ENCODE measurements around the gene HLA-DQA1.

The HLA-DQA1 gene

GRCh38 chr6:32664354-32664753 is 27.1 kb downstream of the HLA-DQA1 start:
- TF ChIP-seq EZH2phosphoT487 (IDR thresholded peaks at IDR 0.05; ENCODE audit: borderline replicate concordance) (no peak), CTCF (conservative IDR thresholded peaks at IDR 0.05; ENCODE audit: low read length) (no peak)
- Histone ChIP-seq H3K4me3 (ENCODE audit: low read length, poor library complexity, severe bottlenecking) (no peak overlapping the region), H3K4me1 (ENCODE audit: insufficient read depth, low read length, poor library complexity, severe bottlenecking) (peaks cover 12% of the 10 kb centered on the region), H3K79me2 (ENCODE audit: insufficient read depth, low read length) (no peaks in the 10 kb centered on the region), H2AFZ (ENCODE audit: low read length) (no peak overlapping the region), H3K9me3 (ENCODE audit: insufficient read depth, low read depth, low read length) (no peaks in the 10 kb centered on the region), H3F3A (ENCODE audit: low read depth) (no peaks in the 10 kb centered on the region; the same call in 1 of the 2 replicates), H3K9ac (ENCODE audit: low read depth, low read length, poor library complexity, severe bottlenecking) (no peak overlapping the region), H3K9me2 (replicated peaks; ENCODE audit: low read depth, low read length) (no peaks in the 10 kb centered on the region), H3K27me3 (ENCODE audit: insufficient read depth, low read length, poor library complexity, severe bottlenecking) (no peaks in the 10 kb centered on the region), H4K20me1 (ENCODE audit: insufficient read depth, low read length, poor library complexity, severe bottlenecking) (no peaks in the 10 kb centered on the region), H3K4me2 (ENCODE audit: low read depth, low read length, poor library complexity, severe bottlenecking) (no peak overlapping the region), H3K36me3 (ENCODE audit: insufficient read depth, low read length) (no peaks in the 10 kb centered on the region)

GRCh38 chr6:32664827-32665362 is 27.7 kb downstream of the HLA-DQA1 start:
- no peaks in the 10 kb centered on the region for H3K36me3 ChIP-seq (ENCODE audit: insufficient read depth, low read length)
- H3K4me1 ChIP-seq (ENCODE audit: insufficient read depth, low read length, poor library complexity, severe bottlenecking), result peaks cover 12% of the 10 kb centered on the region
- H3F3A ChIP-seq (ENCODE audit: low read depth), result no peaks in the 10 kb centered on the region; the same call in 1 of the 2 replicates
- no peak overlapping the region for H3K9ac ChIP-seq (ENCODE audit: low read depth, low read length, poor library complexity, severe bottlenecking)
- H3K4me3 ChIP-seq (ENCODE audit: low read length, poor library complexity, severe bottlenecking), result no peak overlapping the region
- H4K20me1 ChIP-seq (ENCODE audit: insufficient read depth, low read length, poor library complexity, severe bottlenecking), result no peaks in the 10 kb centered on the region
- no peaks in the 10 kb centered on the region for H3K9me2 ChIP-seq (replicated peaks; ENCODE audit: low read depth, low read length)
- H3K4me2 ChIP-seq (ENCODE audit: low read depth, low read length, poor library complexity, severe bottlenecking), result no peak overlapping the region
- H3K9me3 ChIP-seq (ENCODE audit: insufficient read depth, low read depth, low read length), result no peaks in the 10 kb centered on the region
- TF ChIP-seq CTCF (conservative IDR thresholded peaks at IDR 0.05; ENCODE audit: low read length), result no peak
- TF ChIP-seq EZH2phosphoT487 (IDR thresholded peaks at IDR 0.05; ENCODE audit: borderline replicate concordance), result no peak
- no peak overlapping the region for H2AFZ ChIP-seq (ENCODE audit: low read length)
- H3K27me3 ChIP-seq (ENCODE audit: insufficient read depth, low read length, poor library complexity, severe bottlenecking), result no peaks in the 10 kb centered on the region
- H3K79me2 ChIP-seq (ENCODE audit: insufficient read depth, low read length), result no peaks in the 10 kb centered on the region

- H3K4me1 ChIP-seq (ENCODE audit: insufficient read depth, low read length, poor library complexity, severe bottlenecking), result peaks cover 12% of the 10 kb centered on the region
- H3K27me3 ChIP-seq (ENCODE audit: insufficient read depth, low read length, poor library complexity, severe bottlenecking), result no peaks in the 10 kb centered on the region
- no peaks in the 10 kb centered on the region for H4K20me1 ChIP-seq (ENCODE audit: insufficient read depth, low read length, poor library complexity, severe bottlenecking)
- no peaks in the 10 kb centered on the region for H3K36me3 ChIP-seq (ENCODE audit: insufficient read depth, low read length)
- H3K4me2 ChIP-seq (ENCODE audit: low read depth, low read length, poor library complexity, severe bottlenecking), result peak overlapping the region; percentile 74
- no peaks in the 10 kb centered on the region; the same call in 1 of the 2 replicates for H3F3A ChIP-seq (ENCODE audit: low read depth)
- H3K9me2 ChIP-seq (replicated peaks; ENCODE audit: low read depth, low read length), result no peaks in the 10 kb centered on the region
- no peak overlapping the region for H2AFZ ChIP-seq (ENCODE audit: low read length)
- H3K9me3 ChIP-seq (ENCODE audit: insufficient read depth, low read depth, low read length), result no peaks in the 10 kb centered on the region
- H3K4me3 ChIP-seq (ENCODE audit: low read length, poor library complexity, severe bottlenecking), result peak overlapping the region; percentile 75
- no peak for TF ChIP-seq CTCF (conservative IDR thresholded peaks at IDR 0.05; ENCODE audit: low read length)
- no peak for TF ChIP-seq EZH2phosphoT487 (IDR thresholded peaks at IDR 0.05; ENCODE audit: borderline replicate concordance)
- no peak overlapping the region for H3K9ac ChIP-seq (ENCODE audit: low read depth, low read length, poor library complexity, severe bottlenecking)
- H3K79me2 ChIP-seq (ENCODE audit: insufficient read depth, low read length), result no peaks in the 10 kb centered on the region
Observed at GRCh38 chr6:32665661-32666060, 28.5 kb downstream of the HLA-DQA1 start.
